ENCODE measurements around the gene CTDSPL. TPM values are rescaled to one million over a fixed set of nuclear protein-coding genes. Genes with fewer than 3 reads are reported as not detected.

The CTDSPL gene
- total RNA-seq, 2 donors from 2014 or later: 59.3 to 60.3 TPM

DNA sequence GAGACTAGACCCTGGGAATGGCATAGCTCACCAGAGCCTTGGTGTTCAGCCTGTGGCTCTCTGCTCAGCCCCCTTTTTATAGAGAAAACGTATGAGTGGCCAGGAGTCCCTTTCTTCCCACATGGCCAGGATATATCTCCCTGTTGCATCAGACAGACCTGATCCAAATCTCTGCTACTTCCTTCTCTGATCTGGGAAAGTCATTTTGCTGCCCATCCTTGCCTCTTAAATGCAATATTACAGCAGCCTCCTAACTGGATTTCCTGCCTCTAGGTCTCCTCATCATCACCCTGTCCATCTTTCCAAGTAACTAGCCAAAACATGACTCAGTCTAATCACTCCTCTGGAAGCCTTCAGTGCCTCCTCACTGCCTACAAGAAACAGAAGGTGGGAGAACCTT lies 42.9 kb downstream of the CTDSPL start:
- WGBS: 5% methylated on average over 1 of the region's 1 CpG
- Histone ChIP-seq H3K9me3 (no peaks in the 10 kb centered on the region), H3K4me1 (replicated peaks) (no peaks in the 10 kb centered on the region), H3K36me3 (no peaks in the 10 kb centered on the region), H3K27ac (no peak overlapping the region), H3K4me3 (no peak overlapping the region), H3K27me3 (replicated peaks; ENCODE audit: insufficient read depth) (no peaks in the 10 kb centered on the region)
- intact Hi-C loops (cut with DNase I): no loop called here
- TF ChIP-seq POLR2AphosphoS5 (IDR thresholded peaks at IDR 0.05) (no peak), POLR2A (IDR thresholded peaks at IDR 0.05) (no peak)
- TF ChIP-seq, protein P1, sequence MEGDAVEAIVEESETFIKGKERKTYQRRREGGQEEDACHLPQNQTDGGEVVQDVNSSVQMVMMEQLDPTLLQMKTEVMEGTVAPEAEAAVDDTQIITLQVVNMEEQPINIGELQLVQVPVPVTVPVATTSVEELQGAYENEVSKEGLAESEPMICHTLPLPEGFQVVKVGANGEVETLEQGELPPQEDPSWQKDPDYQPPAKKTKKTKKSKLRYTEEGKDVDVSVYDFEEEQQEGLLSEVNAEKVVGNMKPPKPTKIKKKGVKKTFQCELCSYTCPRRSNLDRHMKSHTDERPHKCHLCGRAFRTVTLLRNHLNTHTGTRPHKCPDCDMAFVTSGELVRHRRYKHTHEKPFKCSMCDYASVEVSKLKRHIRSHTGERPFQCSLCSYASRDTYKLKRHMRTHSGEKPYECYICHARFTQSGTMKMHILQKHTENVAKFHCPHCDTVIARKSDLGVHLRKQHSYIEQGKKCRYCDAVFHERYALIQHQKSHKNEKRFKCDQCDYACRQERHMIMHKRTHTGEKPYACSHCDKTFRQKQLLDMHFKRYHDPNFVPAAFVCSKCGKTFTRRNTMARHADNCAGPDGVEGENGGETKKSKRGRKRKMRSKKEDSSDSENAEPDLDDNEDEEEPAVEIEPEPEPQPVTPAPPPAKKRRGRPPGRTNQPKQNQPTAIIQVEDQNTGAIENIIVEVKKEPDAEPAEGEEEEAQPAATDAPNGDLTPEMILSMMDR (IDR thresholded peaks at IDR 0.05): no peak
- DNase-seq (ENCODE audit: low spot score): no peak

DNA sequence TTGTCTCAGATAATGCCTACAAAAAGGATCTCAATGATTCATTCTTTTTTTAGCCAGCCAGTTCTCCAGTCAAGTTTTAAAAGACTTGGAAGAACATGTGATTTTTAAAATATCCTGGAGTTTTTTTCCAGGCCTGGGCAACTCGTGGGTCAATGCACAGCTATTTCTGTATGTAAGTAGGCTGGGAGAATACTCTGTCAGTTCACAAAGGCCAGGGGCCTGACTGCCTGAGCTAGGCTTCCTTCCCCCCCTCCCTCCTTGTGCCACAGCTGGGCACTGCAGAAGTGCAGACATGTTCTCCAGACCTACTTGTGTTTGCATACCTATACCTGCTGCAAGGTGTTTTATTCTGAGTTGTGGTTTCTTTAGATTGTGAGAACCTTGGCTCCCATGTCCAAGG lies 43.7 kb downstream of the CTDSPL start:
- Histone ChIP-seq H3K27ac (no peak overlapping the region), H3K9me3 (no peaks in the 10 kb centered on the region), H3K36me3 (no peaks in the 10 kb centered on the region), H3K4me3 (no peak overlapping the region), H3K27me3 (replicated peaks; ENCODE audit: insufficient read depth) (no peaks in the 10 kb centered on the region), H3K4me1 (replicated peaks) (no peaks in the 10 kb centered on the region)
- no peak for DNase-seq (ENCODE audit: low spot score)
- WGBS: 13% methylated on average over 1 of the region's 1 CpG
- no peak for TF ChIP-seq POLR2AphosphoS5 (IDR thresholded peaks at IDR 0.05)
- no peak for TF ChIP-seq POLR2A (IDR thresholded peaks at IDR 0.05)
- TF ChIP-seq, protein P1 (IDR thresholded peaks at IDR 0.05): no peak
- intact Hi-C loops (cut with DNase I): no loop called here

DNA sequence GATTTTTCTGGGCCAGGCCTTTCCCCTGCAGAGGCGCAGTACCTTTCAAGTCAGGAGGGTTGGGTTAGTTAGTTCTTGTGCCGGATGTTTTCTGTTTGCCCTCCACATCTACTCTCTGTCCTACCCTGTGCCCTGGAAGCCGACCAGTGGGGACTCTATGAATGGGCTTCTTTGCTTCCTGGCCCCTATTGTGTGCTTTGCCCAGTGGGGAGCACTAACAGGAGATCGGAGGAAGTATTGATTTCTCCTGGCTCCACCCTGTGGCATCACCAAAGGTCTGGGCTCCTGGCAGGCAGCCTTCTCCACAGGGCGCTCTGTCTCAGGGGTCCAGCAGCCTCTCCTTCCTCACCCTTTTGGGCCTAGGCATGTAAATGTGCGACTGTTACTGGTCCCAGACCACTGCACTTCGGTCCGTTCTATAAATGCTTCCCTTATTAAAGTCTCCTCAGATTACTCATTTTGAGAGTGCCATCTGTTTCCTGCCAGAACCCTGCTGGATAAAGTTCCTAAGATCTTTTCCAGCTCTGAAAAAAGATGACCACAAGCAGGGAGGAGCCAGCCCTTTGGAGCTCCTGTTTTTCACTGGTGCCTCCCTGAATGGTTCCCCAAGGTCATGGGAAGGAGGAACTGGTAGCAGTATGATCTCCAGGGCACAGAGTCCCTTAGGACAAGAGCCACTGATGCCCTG lies 44.5 kb downstream of the CTDSPL start:
- no peaks in the 10 kb centered on the region for H3K36me3 ChIP-seq
- DNase-seq (ENCODE audit: low spot score): no peak
- no peaks in the 10 kb centered on the region for H3K27me3 ChIP-seq (replicated peaks; ENCODE audit: insufficient read depth)
- H3K4me3 ChIP-seq: no peak overlapping the region
- 57% methylated on average over 8 of the region's 8 CpGs for WGBS
- no peaks in the 10 kb centered on the region for H3K4me1 ChIP-seq (replicated peaks)
- H3K27ac ChIP-seq: peak overlapping the region in 1 of 2 donors; percentile 20
- intact Hi-C loops (cut with DNase I): no loop called here
- no peaks in the 10 kb centered on the region for H3K9me3 ChIP-seq
- TF ChIP-seq, protein P1 (IDR thresholded peaks at IDR 0.05): no peak
- no peak for TF ChIP-seq POLR2AphosphoS5 (IDR thresholded peaks at IDR 0.05)
- TF ChIP-seq POLR2A (IDR thresholded peaks at IDR 0.05): no peak

DNA sequence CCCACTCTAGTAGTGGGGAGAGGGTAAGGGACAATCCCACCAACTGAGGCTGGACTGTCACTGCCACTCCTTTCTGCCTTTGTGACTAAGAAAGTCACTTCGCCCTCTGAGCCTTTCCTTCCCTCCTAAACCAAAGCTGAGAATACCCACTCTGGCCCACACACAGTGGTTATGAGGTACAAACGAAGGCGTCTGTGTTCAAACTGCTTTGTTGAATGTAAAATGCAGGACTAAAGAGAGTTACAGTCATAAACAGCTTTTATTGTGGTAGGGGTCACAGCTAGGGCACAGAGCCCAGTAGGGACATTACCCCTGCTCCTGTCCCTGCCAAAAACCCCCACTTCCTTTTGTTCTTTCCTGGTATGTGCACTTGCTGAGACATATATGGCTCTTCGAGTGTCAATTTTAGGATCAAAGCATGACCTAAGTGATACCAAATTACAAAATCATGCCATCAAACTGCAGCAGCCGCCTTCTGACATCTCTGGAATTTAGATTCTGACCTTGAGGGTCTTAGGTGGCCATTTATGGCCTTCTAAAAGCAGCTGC lies 45.1 kb downstream of the CTDSPL start:
- Histone ChIP-seq H3K36me3 (no peaks in the 10 kb centered on the region), H3K27ac (peak overlapping the region in 1 of 2 donors; percentile 20), H3K4me3 (no peak overlapping the region), H3K4me1 (replicated peaks) (no peaks in the 10 kb centered on the region), H3K9me3 (no peaks in the 10 kb centered on the region), H3K27me3 (replicated peaks; ENCODE audit: insufficient read depth) (no peaks in the 10 kb centered on the region)
- intact Hi-C loops (cut with DNase I): no loop called here
- WGBS: 45% methylated on average over 5 of the region's 5 CpGs
- TF ChIP-seq POLR2A (IDR thresholded peaks at IDR 0.05) (no peak), POLR2AphosphoS5 (IDR thresholded peaks at IDR 0.05) (no peak)
- TF ChIP-seq, protein P1 (IDR thresholded peaks at IDR 0.05): no peak
- no peak for DNase-seq (ENCODE audit: low spot score)

DNA sequence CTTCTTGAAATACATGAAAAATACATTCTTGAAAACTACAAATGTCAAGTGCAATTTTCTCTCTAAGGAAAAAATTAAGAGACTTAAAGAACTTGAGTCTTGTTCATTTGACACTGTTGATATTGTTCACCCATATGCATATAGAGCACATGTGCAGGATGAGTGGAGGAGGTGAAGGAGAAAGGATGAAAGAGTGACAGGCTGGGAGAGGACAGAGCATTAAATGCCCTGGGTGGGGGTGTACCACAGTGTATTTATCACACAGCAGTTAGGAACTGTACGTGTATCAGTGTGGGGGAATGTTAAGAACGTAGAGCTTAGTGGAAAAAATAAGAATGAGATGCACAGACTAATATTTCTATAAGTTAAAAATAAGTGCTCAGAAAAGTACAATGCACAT lies 45.7 kb downstream of the CTDSPL start:
- no peaks in the 10 kb centered on the region for H3K9me3 ChIP-seq
- TF ChIP-seq, protein P1 (IDR thresholded peaks at IDR 0.05): no peak
- no peak for TF ChIP-seq POLR2A (IDR thresholded peaks at IDR 0.05)
- no peak for TF ChIP-seq POLR2AphosphoS5 (IDR thresholded peaks at IDR 0.05)
- WGBS: 67% methylated on average over 2 of the region's 2 CpGs
- no peak for DNase-seq (ENCODE audit: low spot score)
- H3K4me1 ChIP-seq (replicated peaks): no peaks in the 10 kb centered on the region
- intact Hi-C loops (cut with DNase I): no loop called here
- H3K36me3 ChIP-seq: no peaks in the 10 kb centered on the region
- H3K27ac ChIP-seq: no peak overlapping the region
- H3K4me3 ChIP-seq: no peak overlapping the region
- H3K27me3 ChIP-seq (replicated peaks; ENCODE audit: insufficient read depth): no peaks in the 10 kb centered on the region

Measured in prostate gland (tissue), 2 donors.